ENCODE data around the gene TNS1.

TNS1 gene

DNA sequence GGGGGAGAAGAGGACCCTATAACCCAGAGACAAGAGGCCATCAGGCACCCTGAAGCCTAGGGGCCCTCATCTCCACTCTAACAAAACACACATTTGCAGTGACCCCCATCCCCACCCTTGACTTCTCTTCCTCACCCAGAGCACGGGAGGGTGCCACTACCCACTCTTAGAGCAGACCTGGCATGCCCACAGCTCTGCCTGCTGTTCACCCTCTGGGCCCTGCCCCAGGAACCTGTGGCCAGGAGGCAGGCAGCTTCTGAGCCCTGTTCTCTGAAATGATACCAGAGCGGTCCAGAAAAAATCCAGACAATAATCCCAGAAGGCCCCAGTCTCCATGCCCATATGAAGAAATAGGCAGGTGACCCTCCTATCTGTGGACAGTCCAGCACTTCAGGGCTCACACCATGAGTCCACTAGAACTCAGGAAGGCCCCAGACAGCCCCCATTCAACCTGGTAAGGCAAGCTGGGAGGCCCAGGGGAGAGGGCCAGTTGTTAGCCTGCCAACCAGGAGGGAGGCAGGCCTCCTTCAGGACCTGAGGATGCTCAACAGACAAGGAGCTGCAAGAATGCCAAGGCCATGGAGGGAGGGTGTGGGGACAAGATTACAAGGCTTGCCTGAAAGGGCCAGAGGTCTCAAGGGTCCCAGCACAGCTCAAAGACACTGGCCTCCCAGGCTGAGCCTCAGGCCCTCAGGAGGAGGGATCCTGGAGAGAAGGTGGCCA, 75.0 kb downstream of the TNS1 start:
- ATAC-seq: no peak
- Mint-ChIP-seq H3K4me1 (peaks cover 8% of the 10 kb centered on the region), H3K27me3 (peaks cover 15% of the 10 kb centered on the region), H3K9me3 (no peaks in the 10 kb centered on the region), H3K36me3 (no peaks in the 10 kb centered on the region), H3K27ac (no peak overlapping the region), H3K4me3 (no peak overlapping the region)

DNA sequence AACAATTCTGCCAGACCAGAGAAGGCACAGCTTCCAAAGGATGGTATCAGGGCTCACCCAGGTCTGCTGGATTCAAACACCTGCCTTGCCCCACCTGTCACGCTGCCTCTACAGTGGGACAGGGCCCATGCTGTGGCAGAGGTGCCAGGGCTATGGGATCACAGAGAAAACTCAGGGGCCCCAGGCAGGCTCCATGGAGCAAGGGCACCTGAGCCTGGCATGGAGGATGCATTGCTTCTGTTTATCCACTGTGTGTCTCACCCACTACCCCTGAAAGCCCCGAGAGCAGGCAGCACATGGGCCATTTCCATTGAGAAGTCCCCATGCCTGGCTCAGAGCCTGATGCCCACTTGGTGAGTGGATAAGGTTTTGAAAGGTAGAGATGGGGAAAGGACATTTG, 76.0 kb downstream of the TNS1 start:
- Mint-ChIP-seq H3K36me3 (no peaks in the 10 kb centered on the region), H3K4me1 (peaks cover 8% of the 10 kb centered on the region), H3K27ac (no peak overlapping the region), H3K9me3 (no peaks in the 10 kb centered on the region), H3K4me3 (no peak overlapping the region), H3K27me3 (peaks cover 14% of the 10 kb centered on the region)
- no peak for ATAC-seq

DNA sequence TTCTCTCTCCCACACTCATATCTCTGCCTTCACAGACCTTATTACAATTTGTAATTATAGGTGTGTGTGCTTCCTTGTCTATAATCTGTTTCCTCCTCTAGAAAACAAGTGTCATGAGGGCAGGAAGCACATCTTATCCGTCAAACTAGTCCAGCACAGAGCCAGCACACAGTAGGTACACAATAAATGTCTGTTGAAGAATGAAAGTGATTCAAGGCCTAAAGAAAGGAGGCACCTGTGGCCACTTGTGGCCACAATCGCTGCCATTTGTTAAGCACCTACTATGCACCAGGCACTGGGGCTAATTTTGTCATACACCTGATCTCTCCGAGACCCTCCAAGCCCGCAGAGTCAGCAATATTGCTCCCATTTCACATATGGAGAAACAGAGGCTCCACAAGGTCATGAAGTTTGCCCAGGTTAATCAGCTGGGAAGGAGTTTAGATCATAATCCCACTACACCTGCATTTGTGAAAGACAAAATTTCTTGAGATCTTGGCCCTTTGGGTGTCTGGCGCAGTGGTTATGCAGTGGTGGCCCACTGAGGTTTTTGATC, 78.4 kb downstream of the TNS1 start:
- no peak for ATAC-seq
- H3K27ac Mint-ChIP-seq: no peak overlapping the region
- H3K9me3 Mint-ChIP-seq: no peaks in the 10 kb centered on the region
- H3K4me1 Mint-ChIP-seq: peaks cover 8% of the 10 kb centered on the region
- H3K27me3 Mint-ChIP-seq: peaks cover 9% of the 10 kb centered on the region
- no peak overlapping the region for H3K4me3 Mint-ChIP-seq
- no peaks in the 10 kb centered on the region for H3K36me3 Mint-ChIP-seq

DNA sequence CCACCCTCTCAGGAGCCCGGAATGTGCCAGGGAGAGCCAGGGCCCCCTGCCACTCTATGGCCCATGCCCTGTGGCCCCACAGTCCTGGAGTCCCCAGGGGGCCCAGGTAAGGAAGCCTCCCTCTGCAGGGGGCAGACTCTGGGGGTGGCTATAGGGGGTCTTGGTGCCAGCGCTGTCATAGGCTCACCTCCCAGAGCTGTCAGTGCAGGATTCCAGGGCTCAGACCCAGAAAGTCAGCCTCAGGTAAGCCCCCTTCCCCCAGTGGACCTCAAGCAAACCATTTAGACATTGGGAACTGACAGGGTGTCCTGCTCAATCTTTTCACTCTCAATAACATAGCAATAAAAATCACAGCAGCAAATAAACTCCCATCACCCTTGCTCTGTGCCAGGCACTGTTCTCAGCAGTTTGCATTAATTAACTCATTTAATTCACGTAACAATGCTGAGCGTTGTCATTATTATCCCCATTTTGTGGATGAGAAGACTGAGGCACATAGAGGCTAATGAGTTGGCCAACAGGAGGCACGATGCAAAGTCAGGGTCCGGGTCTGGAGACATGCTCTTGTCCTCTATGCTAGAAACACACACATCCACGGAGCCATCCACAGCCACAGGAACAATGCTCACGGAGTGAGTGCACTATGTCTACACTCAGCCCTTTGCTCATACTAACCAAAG, 79.6 kb downstream of the TNS1 start:
- H3K27me3 Mint-ChIP-seq: peaks cover 16% of the 10 kb centered on the region
- no peak for ATAC-seq

DNA sequence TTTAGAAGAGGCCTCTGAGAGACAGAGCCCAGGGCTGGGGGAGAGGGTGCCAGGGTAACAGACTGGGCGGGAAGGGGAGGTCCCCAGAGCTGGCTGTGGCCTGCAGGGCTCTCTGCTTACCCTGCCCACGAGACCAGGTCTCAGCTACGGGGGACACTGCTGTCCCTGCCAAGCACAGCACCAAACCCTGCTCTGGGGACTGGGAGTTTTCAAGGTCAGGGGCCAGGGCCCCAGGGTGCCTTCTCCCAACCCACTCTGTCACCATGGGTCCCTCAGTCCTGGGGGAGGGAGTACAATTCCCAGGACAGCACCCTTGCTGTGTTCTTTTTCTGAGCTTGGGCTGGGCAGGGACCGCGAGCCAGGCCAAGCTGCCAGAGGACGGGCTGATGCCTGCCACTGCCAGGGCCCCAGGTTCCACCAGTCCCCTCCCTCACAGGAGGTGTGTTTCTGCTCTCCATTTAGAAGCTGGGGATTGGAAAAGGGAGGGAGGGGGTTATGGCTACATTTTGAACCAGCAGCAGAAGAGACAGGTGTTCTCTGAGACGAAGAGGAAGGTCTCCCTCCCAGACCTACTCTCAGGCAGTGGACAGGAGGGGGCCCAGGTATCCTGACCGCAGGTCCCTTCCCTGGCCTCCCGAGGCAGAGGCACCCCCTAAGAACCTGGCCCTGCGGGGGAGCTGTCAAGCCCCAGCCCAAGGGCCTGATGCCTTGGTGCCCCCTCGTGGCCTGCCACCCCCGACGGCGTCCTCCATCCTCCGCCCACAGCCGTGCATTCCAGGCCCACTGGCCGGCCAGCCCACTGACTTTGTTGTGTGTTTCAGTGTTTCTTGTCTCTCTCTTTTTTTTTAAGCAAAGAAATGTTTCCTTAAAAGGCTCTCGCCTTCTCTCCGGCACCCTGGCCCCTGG, 80.4 kb downstream of the TNS1 start:
- H3K36me3 Mint-ChIP-seq: no peaks in the 10 kb centered on the region
- H3K27me3 Mint-ChIP-seq: peaks cover 24% of the 10 kb centered on the region
- no peaks in the 10 kb centered on the region for H3K9me3 Mint-ChIP-seq
- no peaks in the 10 kb centered on the region for H3K4me1 Mint-ChIP-seq
- ATAC-seq: peak; percentile 21
- no peak overlapping the region for H3K27ac Mint-ChIP-seq
- no peak overlapping the region for H3K4me3 Mint-ChIP-seq

More for the DNA sequence above, 79.6 kb downstream of the TNS1 start:
- Mint-ChIP-seq H3K27ac (no peak overlapping the region), H3K9me3 (no peaks in the 10 kb centered on the region), H3K4me3 (no peak overlapping the region), H3K36me3 (no peaks in the 10 kb centered on the region), H3K4me1 (peaks cover under 1% of the 10 kb centered on the region)

DNA sequence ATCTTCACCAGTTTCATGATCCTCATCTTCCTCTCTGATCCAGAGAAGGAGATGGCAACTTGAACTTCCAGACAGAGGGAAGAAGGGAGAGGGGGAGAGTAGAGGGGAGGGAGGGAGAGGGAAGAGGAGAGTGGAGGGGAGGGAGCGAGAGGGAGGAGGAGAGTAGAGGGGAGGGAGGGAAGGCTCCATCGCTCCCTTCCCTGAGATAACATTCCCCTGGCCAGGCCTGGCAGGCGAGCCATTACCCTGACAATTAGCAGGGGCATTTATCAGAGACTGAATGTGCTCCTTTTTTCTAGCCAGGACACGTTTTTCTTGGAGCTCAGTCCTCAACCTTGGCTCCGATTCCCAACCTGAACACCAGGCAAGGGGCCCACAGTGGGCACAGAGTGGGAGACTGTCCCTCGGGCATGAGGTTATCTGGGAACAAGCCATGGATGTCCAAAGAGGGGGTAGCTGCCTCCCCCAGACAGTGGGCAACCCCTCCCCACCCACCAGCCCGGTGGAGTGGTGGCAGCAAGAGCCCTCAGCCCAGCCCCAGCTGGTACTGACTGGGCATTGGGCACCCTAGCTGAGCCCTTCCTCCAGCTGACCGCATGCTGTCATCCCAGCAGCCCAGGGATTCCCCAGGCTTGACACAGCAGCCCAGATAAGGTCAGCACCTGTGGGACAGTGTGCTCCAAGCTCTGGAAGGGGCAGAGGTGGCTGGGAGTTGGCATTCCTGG, 81.8 kb downstream of the TNS1 start:
- H3K36me3 Mint-ChIP-seq: no peaks in the 10 kb centered on the region
- no peaks in the 10 kb centered on the region for H3K9me3 Mint-ChIP-seq
- no peak overlapping the region for H3K4me3 Mint-ChIP-seq
- ATAC-seq: no peak
- peaks cover 37% of the 10 kb centered on the region for H3K27me3 Mint-ChIP-seq
- H3K27ac Mint-ChIP-seq: no peak overlapping the region
- no peaks in the 10 kb centered on the region for H3K4me1 Mint-ChIP-seq

DNA sequence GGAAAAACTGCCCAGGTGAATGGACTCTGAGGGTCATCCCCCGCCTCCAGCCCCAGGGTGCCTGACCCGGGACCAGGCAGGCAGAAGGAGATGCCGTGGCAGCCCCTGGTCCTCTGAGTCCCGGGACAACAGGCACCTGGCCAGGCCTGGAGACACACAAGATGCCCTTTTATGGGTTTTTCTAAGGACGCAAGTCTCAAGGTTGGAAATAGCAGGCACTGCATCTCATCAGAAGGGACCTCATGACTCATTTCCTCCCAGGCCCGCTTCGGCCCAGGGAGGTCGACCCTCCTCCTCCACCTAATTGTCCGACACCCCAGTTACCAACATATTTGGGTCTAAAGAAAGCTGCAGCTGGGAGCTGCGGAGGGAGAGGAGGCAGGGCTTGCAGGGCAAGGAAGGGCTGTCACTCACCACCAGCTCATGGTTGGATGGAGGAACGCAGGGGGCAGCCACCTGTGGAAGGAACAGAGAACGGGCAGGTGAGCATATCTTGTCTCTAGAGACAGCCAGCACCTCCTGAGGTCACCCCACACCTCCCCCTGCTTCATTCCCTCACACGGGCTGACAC, 82.9 kb downstream of the TNS1 start:
- H3K36me3 Mint-ChIP-seq: no peaks in the 10 kb centered on the region
- H3K27me3 Mint-ChIP-seq: peaks cover 48% of the 10 kb centered on the region
- ATAC-seq: no peak

DNA sequence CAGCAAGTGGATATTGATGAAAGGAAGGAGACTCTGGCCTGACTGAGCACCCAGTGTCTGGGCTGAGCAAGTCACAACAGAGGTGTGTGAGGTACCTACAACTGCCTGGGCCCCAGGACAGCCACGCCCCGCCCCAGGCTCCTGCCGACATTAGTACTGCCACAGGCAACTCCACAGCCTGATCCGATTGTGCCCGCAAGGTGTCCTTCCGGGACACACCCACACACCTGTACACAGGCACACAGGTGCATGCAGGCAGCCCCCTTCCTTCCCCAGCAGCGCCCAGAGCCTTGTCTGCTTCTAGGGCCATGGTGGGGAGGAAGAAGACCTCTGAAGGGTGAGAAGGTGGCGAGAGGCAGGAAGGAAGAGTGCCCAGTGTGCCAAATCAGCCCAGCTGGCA, 83.6 kb downstream of the TNS1 start:
- Mint-ChIP-seq H3K9me3 (no peaks in the 10 kb centered on the region), H3K27ac (no peak overlapping the region), H3K4me3 (no peak overlapping the region), H3K4me1 (no peaks in the 10 kb centered on the region), H3K27me3 (peaks cover 55% of the 10 kb centered on the region), H3K36me3 (no peaks in the 10 kb centered on the region)
- no peak for ATAC-seq

More for the DNA sequence above, 82.9 kb downstream of the TNS1 start:
- no peak overlapping the region for H3K27ac Mint-ChIP-seq
- H3K4me1 Mint-ChIP-seq: no peaks in the 10 kb centered on the region
- H3K9me3 Mint-ChIP-seq: no peaks in the 10 kb centered on the region
- H3K4me3 Mint-ChIP-seq: no peak overlapping the region

DNA sequence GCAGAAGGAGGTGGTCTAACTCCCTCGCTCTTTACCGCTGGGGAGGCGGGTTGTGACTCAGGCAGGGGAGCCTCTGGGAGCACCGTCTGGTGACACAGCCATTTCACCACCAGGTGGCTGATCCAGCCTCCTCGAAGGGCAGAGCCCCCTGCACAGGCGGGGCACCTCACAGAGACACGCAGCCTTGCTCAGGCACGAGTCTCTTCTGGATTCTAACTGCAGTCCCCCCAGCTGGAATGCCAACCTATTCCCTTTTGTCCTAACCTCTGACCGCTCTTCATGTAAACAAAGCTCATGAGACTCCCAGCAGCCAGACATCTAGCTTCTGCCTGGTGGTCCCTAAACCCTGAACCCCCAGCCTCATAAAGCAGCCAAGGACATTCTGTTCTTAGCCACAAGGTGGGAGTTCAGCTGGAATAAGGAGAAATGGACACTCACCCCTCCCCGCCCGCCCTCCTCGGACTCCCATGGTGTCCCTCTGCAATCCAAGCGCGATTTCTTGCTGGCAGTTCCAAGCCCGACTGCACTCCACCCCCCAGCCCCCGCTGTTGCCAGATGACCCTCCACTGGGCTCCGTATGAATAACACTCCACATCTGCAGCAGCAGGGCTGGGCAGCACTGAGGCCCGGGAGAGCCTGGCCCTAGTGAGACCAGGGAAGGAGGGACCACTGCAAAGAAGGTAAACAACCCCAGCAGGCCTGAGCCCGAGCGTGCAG, 84.3 kb downstream of the TNS1 start:
- no peaks in the 10 kb centered on the region for H3K36me3 Mint-ChIP-seq
- H3K4me3 Mint-ChIP-seq: no peak overlapping the region
- H3K9me3 Mint-ChIP-seq: no peaks in the 10 kb centered on the region
- H3K27me3 Mint-ChIP-seq: peaks cover 62% of the 10 kb centered on the region
- ATAC-seq: no peak
- H3K27ac Mint-ChIP-seq: no peak overlapping the region
- no peaks in the 10 kb centered on the region for H3K4me1 Mint-ChIP-seq

DNA sequence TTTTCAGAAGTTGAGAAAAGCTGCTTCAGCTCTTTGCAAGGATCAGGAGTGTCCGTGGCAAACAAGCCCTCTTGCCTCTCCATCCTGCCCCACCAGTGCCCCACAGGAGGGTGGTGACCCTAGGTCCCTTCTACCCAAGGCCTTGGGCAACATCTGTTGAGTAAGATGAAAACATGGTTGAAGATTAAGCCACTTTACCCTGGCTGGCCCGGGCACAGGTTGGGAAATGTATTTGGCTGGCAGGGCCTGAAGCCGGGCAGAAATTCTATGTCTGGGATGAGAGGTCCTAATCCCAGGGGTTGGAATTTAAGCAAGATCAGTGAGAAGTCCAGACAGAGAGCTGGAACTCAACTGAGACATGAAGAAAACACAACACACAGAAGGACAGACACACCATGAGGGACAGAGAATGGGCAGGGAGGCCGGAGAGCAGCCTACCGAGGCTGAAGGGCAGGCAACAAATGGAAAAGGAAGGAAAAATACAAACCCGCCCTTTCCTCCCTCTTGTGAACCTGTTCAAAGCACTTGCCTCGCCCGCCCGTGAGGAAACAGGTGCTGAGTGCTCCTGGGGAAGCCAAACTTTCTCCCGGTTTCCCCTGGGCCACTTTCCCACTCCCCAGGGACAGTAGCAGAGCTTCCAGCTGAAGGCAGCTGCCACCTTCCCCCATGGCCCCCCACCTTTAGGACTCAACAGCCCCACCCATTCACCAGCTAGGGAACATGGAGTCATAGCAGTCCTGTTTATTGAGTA, 86.1 kb downstream of the TNS1 start:
- H3K27ac Mint-ChIP-seq: no peak overlapping the region
- H3K4me1 Mint-ChIP-seq: no peaks in the 10 kb centered on the region
- ATAC-seq: no peak
- H3K9me3 Mint-ChIP-seq: no peaks in the 10 kb centered on the region
- H3K27me3 Mint-ChIP-seq: peaks cover 79% of the 10 kb centered on the region
- H3K4me3 Mint-ChIP-seq: no peak overlapping the region
- no peaks in the 10 kb centered on the region for H3K36me3 Mint-ChIP-seq

DNA sequence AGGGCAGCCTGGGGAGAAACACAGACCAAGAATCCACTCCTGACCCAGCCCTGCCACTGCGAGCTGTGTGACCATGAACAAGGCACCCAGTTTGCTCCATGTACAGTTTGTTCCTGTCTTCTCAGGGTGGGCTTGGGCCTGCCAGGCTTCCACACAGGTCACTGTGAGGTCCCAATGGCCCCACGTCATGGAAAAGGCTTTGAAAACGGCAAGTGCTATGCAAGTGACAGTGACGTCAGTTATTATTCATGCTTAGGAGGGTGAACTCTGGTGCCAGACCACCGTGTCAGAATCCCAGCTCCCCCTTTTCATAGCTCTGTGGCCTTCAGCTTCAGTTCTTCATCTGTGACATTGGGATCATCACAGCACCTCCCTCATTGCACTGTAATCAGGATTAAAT, 87.1 kb downstream of the TNS1 start:
- no peaks in the 10 kb centered on the region for H3K36me3 Mint-ChIP-seq
- H3K9me3 Mint-ChIP-seq: no peaks in the 10 kb centered on the region
- H3K27ac Mint-ChIP-seq: no peak overlapping the region
- H3K4me3 Mint-ChIP-seq: no peak overlapping the region
- H3K27me3 Mint-ChIP-seq: peaks cover 79% of the 10 kb centered on the region
- no peaks in the 10 kb centered on the region for H3K4me1 Mint-ChIP-seq
- no peak for ATAC-seq

DNA sequence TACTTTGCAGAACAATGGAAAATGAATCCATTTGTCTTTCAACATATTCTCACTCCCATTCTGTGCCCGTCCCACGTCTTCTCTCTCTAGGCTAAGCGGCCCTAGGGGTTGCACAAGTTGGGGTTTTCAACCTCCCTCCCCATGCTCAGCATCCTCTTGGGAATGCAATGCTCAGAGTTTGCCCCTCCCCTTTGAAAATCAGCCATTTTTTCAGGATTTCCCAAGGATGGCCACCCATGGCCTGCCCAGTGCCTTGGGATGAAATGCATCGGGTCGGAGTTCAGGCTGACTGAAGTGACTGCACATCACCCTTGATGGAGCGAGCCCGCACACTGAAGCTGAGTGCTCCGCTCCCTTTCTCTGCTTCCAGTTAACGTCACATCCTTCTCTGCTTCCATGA, 87.9 kb downstream of the TNS1 start:
- no peaks in the 10 kb centered on the region for H3K36me3 Mint-ChIP-seq
- H3K27ac Mint-ChIP-seq: no peak overlapping the region
- H3K4me1 Mint-ChIP-seq: no peaks in the 10 kb centered on the region
- no peaks in the 10 kb centered on the region for H3K9me3 Mint-ChIP-seq
- H3K4me3 Mint-ChIP-seq: no peak overlapping the region
- peaks cover 74% of the 10 kb centered on the region for H3K27me3 Mint-ChIP-seq
- ATAC-seq: no peak

DNA sequence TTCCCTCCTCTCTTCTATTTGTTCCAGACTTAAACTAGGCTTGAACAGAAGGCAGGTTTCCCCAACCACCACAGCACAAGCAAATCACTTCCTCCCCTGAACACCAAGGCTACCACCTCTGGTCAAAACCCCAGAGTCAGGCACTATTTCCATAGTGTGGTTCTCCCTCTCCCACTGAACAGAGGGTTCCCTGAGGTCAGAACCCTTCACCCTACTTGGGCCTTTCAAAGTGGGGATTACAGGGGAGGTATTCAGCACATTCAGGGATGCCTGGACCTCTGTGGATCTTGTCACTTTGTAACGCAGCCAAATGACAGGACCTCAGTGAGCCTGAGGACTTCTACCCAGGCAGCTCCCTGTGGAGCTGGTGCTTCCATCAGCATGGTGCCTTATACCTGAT, 88.7 kb downstream of the TNS1 start:
- Mint-ChIP-seq H3K9me3 (no peaks in the 10 kb centered on the region), H3K36me3 (no peaks in the 10 kb centered on the region), H3K4me3 (no peak overlapping the region), H3K27ac (no peak overlapping the region), H3K27me3 (peaks cover 66% of the 10 kb centered on the region), H3K4me1 (no peaks in the 10 kb centered on the region)
- ATAC-seq: no peak
